Activated CD4-positive, alpha-beta T cell treated with anti-CD3 and anti-CD28 coated beads, Interleukin-2, amount 10 ng/mL, durations not matched to agents 7 days and 5 days (primary cell): ENCODE results near the gene DYNLRB2. TPM values are rescaled to one million over a fixed set of nuclear protein-coding genes. Genes with fewer than 3 reads are reported as not detected.

Source experiments
- CTCF ChIA-PET: fragments of 350-600 bp; sonication (Branson Sonifier 250); formaldehyde crosslinking; loops from one replicate; lab custom pipeline; 2021; ENCODE audit warnings: antibody characterized with exemption; lab: Charles Lee
- POLR2A ChIA-PET: fragments of 350-600 bp; sonication (Branson Sonifier 250); formaldehyde crosslinking; loops from one replicate; lab custom pipeline; 2021; ENCODE audit warnings: antibody characterized with exemption; lab: Charles Lee
- DNase-seq: peaks from one replicate; pipeline ENCODE4 v3.0.0-alpha.2; 2020
- H3K27ac Mint-ChIP-seq: one replicate; pipeline ENCODE4 v1.8.0; 2021; ENCODE audit warnings: mild to moderate bottlenecking, moderate library complexity, mixed read lengths
- H3K27me3 Mint-ChIP-seq: one replicate; pipeline ENCODE4 v1.8.0; 2021; ENCODE audit warnings: mixed read lengths
- H3K36me3 Mint-ChIP-seq: one replicate; pipeline ENCODE4 v1.8.0; 2021; ENCODE audit warnings: low read depth, mixed read lengths
- H3K4me1 Mint-ChIP-seq: one replicate; pipeline ENCODE4 v1.8.0; 2021; ENCODE audit warnings: mixed read lengths
- H3K4me3 Mint-ChIP-seq: one replicate; pipeline ENCODE4 v1.8.0; 2021; ENCODE audit warnings: mild to moderate bottlenecking, moderate library complexity, mixed read lengths
- H3K9me3 Mint-ChIP-seq: one replicate; pipeline ENCODE4 v1.8.0; 2021; ENCODE audit warnings: mixed read lengths
- total RNA-seq, 2 experiments: library from RNA; stranded (reverse); gene quantifications; one replicate each; pipeline ENCODE4 v1.2.3, GENCODE V29; 2021

Gene DYNLRB2
- total RNA-seq = under 1 TPM in 1 of 2 experiments, not detected in 1; 0.62 TPM

DNA sequence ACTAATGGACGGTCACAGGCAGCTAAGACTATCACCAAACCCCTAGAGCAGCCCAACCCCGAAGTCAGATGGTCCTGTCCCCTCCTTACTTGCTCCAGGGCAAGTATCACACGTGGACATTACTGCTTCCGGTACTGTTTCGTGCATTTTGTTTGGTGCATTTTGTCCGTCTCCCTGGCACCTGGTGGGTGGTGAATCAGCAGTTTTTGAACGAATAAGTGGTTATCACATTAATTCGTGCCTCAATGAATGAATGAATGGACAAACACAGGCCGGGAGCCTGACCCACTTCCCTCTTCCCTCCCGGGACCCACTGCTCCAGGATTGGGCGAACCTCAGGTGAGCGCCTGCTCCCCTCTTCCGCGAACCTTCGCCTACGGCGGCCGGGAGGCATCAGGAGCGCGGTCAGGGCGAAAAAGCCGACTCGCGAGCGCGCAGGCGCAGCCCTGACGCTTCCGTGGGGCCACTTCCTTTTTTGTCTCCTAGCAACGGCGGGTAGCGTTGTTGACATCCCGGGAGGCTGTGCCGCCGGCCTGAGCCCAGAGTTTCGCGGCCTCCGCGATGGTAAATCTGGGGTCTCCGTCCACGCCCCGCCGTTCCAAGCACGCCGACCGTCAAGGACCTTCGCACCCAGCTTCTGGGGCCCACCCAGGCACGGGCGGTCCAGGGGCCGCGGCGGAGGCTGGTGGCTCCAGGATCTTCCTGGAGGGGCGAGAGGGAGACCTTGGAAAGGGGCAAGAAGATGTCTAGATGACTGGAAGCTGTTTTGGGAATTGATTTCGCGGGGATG lies at the start of gene DYNLRB2:
DYNLRB2 (plus strand) TSS at position 478 of the 790 bp plus-strand sequence; CDS start at position 562, 84 bp downstream.
- Mint-ChIP-seq H3K9me3 (no peaks in the 10 kb centered on the region), H3K4me3 (peak within 1 kb of the TSS; percentile 90), H3K4me1 (peaks cover 34% of the 10 kb centered on the region), H3K36me3 (peaks cover 11% of the 10 kb centered on the region), H3K27ac (peak within 1 kb of the TSS; percentile 94), H3K27me3 (peaks cover 3% of the 10 kb centered on the region)
- DNase-seq = peak; percentile 94
- ChIA-PET CTCF (interaction anchor here (0.5 kb wide), 1 partner anchor 912 kb away, joined by 4 read pairs; no protein-coding TSS in a partner anchor), POLR2A (no interaction called here)

DNA sequence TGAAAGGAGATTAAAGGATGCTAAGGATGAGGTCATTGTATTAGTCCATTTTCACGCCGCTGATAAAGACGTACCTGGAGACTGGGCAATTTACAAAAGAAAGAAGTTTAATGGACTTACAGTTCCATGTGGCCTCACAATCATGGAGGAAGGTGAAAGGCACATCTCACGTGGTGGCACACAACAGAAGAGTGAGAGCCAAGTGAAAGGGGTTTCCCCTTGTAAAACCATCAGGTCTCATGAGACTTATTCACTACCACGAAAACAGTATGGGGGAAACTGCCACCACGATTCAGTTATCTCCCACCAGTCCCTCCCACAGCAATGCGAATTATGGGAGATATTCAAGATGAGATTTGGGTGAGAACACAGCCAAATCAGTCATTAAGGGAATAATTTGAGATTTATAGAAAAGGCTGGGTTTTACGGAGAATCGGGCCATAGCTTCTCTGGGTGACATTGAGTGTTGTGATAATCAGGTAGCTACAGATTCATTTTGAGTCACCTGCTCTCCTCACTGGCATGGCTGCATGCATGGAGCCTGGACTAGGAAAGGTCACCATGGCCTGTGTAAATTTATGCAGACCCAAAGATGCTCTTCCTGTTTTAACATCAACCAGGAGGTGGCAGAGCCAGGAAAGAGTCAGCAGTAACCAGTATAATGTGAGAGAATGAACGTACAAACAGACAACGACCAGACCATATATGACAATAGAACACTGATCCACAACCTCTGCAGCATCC lies 40.5 kb upstream of the DYNLRB2 start:
- Mint-ChIP-seq H3K4me3 (no peak overlapping the region), H3K9me3 (peaks cover 7% of the 10 kb centered on the region), H3K27ac (no peak overlapping the region), H3K36me3 (no peaks in the 10 kb centered on the region), H3K4me1 (peaks cover 3% of the 10 kb centered on the region), H3K27me3 (peaks cover 8% of the 10 kb centered on the region)
- ChIA-PET POLR2A (no interaction called here), CTCF (interaction anchor here (1.3 kb wide), 1 partner anchor 18 kb away, joined by 3 read pairs; no protein-coding TSS in a partner anchor)
- no peak for DNase-seq

DNA sequence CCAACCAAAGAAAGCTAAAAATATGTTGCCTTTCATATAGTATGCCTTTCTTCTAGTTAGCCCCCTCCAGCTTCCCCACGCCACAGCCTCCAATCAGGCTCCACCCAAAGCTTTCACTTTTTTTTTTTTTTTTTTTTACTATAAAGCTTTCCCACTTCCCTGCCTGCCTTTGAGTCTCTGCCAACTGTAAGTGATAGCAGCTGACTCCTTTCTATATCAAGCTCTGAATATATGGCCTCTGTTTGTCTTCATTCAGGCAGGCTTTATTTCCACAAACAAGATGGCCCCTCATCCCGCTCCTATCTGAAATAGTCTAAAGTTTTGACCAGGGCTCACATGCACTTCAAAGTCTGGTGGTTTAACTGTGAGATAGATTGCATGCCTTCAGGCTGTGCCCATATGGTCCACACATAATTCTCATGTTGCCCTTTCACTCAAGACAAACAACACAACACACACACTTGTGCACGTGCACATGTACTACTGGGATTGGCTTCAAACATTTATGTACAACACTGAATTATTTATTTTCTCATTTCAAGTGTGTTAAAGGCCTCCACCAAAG lies 39.8 kb upstream of the DYNLRB2 start:
- Mint-ChIP-seq H3K4me1 (peaks cover 3% of the 10 kb centered on the region), H3K27ac (no peak overlapping the region), H3K4me3 (no peak overlapping the region), H3K27me3 (peaks cover 8% of the 10 kb centered on the region), H3K9me3 (peaks cover 7% of the 10 kb centered on the region), H3K36me3 (no peaks in the 10 kb centered on the region)
- no peak for DNase-seq
- CTCF ChIA-PET = interaction anchor here (1.3 kb wide), 1 partner anchor 17 kb away, joined by 3 read pairs; no protein-coding TSS in a partner anchor
- POLR2A ChIA-PET = no interaction called here

DNA sequence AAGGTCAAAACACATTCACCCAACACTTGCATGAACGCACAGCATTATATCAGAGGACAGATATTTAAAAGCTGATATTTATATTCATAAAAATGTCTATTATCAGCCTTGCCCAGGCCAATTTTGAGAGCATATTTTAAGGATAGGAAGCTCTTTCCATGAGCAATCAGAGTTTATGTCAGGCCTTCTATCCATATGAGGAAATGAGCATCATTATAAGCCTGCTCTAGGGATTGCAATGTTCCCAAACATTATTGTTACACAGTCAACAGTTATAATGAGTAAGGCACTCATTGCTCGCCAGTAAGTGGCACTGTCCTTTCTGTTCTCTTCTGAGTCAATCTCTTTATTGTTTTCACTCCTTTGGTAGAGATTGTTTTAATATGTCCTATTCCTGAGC lies 37.7 kb upstream of the DYNLRB2 start:
- POLR2A ChIA-PET = no interaction called here

DNA sequence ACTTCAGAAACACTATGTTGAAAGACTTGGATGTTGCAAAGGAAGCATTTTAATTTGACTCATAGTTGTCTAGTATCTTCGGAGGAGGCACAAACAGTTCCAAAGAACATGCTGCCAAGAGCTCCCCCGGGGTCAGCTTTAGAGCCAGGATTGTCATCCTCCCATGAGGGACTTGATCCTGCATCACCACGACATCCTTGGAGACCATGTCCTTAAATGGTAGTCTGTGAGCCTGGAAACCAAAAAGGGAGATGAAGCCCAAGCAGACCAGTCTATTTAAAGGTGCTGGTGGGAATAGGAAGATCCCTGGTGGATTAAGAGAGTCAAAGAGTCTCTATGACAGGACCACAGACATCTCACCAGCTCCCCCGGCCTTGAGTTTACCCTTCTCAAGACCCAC lies 33.3 kb upstream of the DYNLRB2 start:
- ChIA-PET POLR2A (no interaction called here), CTCF (no interaction called here)
- no peak overlapping the region for H3K4me3 Mint-ChIP-seq
- no peak overlapping the region for H3K27ac Mint-ChIP-seq
- H3K27me3 Mint-ChIP-seq = peaks cover 10% of the 10 kb centered on the region
- H3K4me1 Mint-ChIP-seq = peaks cover 3% of the 10 kb centered on the region
- no peak for DNase-seq
- H3K36me3 Mint-ChIP-seq = no peaks in the 10 kb centered on the region
- H3K9me3 Mint-ChIP-seq = no peaks in the 10 kb centered on the region

More for the DNA sequence above, 37.7 kb upstream of the DYNLRB2 start:
- H3K4me1 Mint-ChIP-seq = peaks cover 3% of the 10 kb centered on the region
- H3K36me3 Mint-ChIP-seq = no peaks in the 10 kb centered on the region
- no peak overlapping the region for H3K4me3 Mint-ChIP-seq
- H3K27me3 Mint-ChIP-seq = peaks cover 2% of the 10 kb centered on the region
- DNase-seq = no peak
- CTCF ChIA-PET = no interaction called here
- H3K27ac Mint-ChIP-seq = no peak overlapping the region
- peaks cover 7% of the 10 kb centered on the region for H3K9me3 Mint-ChIP-seq

DNA sequence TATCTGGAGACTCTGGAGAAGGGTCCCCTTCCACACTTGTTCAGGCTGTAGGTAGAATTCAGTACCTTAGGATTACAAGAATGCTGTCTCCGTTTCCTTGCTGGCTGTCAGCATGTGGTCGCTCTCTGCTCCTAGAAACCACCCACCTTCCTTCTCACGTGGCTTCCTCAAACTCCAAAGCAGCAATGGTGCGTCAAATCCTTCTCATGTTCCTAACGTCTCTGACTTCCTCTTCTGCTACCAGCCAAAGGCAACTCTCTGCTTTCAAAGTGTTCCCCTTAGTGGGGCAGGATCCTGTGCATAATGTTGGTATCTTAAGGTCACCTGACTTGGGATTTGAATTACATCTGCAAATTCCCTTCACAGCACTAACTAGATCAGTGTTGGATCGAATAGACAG lies 30.9 kb upstream of the DYNLRB2 start:
- CTCF ChIA-PET = interaction anchor here (0.9 to 1.7 kb wide), 3 partner anchors 16 to 34 kb away, joined by 3 to 5 read pairs (median 3); no protein-coding TSS in a partner anchor

DNA sequence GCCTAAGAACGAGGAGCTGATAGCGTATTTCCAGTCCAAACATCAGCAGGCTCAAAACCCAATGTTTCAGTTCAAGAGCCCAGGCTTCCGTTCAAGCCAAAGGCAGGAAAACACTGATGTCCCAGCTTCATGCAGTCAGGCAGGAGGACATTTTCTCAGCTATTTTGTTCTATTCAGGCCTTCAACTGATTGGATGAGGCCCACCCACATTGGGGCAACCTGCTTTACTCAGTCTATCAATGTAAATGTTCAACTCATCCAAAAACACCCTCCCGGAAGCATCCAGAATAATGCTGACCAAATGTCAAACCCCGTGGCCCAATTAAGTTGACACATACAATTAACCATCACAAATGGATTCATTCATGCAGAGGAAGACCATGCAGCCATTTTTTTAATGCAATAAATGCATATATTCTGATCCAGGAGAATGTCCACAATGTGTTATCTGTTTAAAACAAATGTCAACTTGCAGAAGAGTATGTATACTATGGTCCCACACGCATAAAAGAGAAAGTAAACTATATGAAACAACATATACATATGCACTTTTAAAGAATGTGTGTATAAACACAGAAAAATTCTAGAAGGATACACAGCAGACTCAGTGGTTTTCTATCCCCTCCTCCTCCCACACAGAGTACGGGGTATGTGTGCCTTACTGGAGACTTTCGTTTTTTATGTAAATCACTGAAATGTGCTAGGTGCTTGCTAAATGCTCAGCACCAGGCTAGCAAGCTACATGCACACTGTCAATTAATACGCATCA lies 28.8 kb upstream of the DYNLRB2 start:
- Mint-ChIP-seq H3K27me3 (peaks cover 29% of the 10 kb centered on the region), H3K4me1 (peaks cover 3% of the 10 kb centered on the region), H3K27ac (no peak overlapping the region), H3K9me3 (no peaks in the 10 kb centered on the region), H3K36me3 (no peaks in the 10 kb centered on the region), H3K4me3 (no peak overlapping the region)
- POLR2A ChIA-PET = no interaction called here
- no peak for DNase-seq
- CTCF ChIA-PET = interaction anchor here (0.5 to 1.3 kb wide), 2 partner anchors 14 to 36 kb away, joined by 3 to 4 read pairs; no protein-coding TSS in a partner anchor

More for the DNA sequence above, 30.9 kb upstream of the DYNLRB2 start:
- H3K27me3 Mint-ChIP-seq = peaks cover 23% of the 10 kb centered on the region
- no peak overlapping the region for H3K4me3 Mint-ChIP-seq
- H3K36me3 Mint-ChIP-seq = no peaks in the 10 kb centered on the region
- POLR2A ChIA-PET = no interaction called here
- no peak overlapping the region for H3K27ac Mint-ChIP-seq
- H3K4me1 Mint-ChIP-seq = peaks cover 3% of the 10 kb centered on the region
- no peaks in the 10 kb centered on the region for H3K9me3 Mint-ChIP-seq
- DNase-seq = no peak

DNA sequence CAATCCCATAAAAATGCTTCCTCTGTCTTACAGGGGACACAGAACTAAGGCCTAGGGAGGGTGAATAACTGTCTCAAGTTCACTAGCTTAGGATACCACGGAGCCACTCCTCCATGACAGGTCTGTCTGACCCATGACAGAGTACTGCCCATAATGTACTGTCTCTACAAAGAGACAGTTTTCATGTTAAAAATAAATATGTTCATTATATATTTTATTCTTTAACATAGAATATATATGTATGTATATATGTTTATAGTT lies 28.3 kb upstream of the DYNLRB2 start:
- Mint-ChIP-seq H3K9me3 (no peaks in the 10 kb centered on the region), H3K27ac (no peak overlapping the region), H3K4me3 (no peak overlapping the region), H3K36me3 (no peaks in the 10 kb centered on the region), H3K27me3 (peaks cover 29% of the 10 kb centered on the region), H3K4me1 (peaks cover 3% of the 10 kb centered on the region)
- no peak for DNase-seq
- POLR2A ChIA-PET = no interaction called here
- CTCF ChIA-PET = interaction anchor here (1.3 kb wide), 1 partner anchor 13 kb away, joined by 3 read pairs; no protein-coding TSS in a partner anchor

DNA sequence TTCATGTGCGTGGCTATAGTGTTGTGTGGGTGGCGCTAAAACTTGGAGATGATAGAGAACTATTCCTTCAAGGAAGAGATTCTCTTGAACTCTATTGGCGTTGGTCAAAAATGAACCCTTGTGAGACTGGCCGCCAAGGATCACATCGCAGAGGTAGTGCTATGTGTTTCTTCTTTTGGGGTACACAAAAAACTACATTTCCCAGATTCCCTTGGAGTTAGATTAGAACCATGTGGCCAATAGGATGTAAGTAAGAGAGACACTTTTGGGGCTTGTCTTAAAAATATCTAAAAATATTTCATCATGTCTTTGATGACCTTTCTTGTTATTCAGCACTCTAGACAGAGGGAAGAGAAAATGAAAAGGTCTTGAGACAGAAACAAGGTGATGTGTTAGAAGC lies 25.4 kb upstream of the DYNLRB2 start:
- peaks cover 21% of the 10 kb centered on the region for H3K27me3 Mint-ChIP-seq

DNA sequence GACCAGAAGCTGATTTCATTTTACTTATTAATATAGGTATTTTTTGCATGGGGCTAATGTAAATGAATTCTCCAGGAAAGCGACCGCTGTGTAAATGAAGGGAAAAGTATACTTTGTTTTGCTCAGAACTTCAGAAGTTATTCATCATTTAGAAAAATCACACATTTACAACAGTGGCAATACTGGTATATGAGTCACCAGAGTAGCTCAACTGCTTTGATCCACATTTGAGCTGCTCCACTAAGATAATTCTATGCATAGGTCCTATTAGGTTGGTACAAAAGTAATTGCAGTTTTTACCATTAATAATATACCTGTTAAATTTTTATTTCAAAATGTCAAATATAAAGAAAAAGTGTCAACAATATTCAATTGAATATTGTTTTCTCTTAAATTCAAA lies 22.9 kb upstream of the DYNLRB2 start:
- peaks cover 17% of the 10 kb centered on the region for H3K4me1 Mint-ChIP-seq
- no peak for DNase-seq
- ChIA-PET POLR2A (no interaction called here), CTCF (interaction anchor here (0.7 to 1.1 kb wide), 2 partner anchors 9 to 17 kb away, joined by 3 read pairs; no protein-coding TSS in a partner anchor)
- H3K9me3 Mint-ChIP-seq = no peaks in the 10 kb centered on the region
- no peak overlapping the region for H3K27ac Mint-ChIP-seq
- H3K4me3 Mint-ChIP-seq = no peak overlapping the region
- peaks cover 23% of the 10 kb centered on the region for H3K27me3 Mint-ChIP-seq
- H3K36me3 Mint-ChIP-seq = no peaks in the 10 kb centered on the region

More for the DNA sequence above, 25.4 kb upstream of the DYNLRB2 start:
- H3K36me3 Mint-ChIP-seq = no peaks in the 10 kb centered on the region
- POLR2A ChIA-PET = no interaction called here
- CTCF ChIA-PET = interaction anchor here (4.1 kb wide), 1 partner anchor 12 kb away, joined by 17 read pairs; no protein-coding TSS in a partner anchor
- H3K27ac Mint-ChIP-seq = no peak overlapping the region
- peaks cover 17% of the 10 kb centered on the region for H3K4me1 Mint-ChIP-seq
- no peaks in the 10 kb centered on the region for H3K9me3 Mint-ChIP-seq
- no peak overlapping the region for H3K4me3 Mint-ChIP-seq
- no peak for DNase-seq

DNA sequence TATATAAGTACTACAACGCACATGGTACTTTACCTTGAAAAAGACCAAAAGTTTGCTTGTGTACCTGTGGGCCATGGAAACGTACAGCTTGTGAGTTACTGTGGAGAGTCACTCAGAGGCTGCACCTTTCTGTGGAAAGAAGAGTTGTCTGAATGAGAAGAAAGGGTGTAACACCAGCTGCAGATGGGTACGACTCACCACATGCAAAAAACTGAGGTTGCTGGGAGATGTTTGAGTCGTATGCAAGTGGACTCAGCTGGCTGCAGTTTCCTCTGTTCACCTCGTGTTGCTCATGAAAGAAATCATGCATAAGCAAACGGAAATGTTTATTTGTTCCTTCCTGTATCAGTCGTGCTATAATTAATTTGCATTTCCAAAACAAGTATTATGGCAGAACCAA lies 22.4 kb upstream of the DYNLRB2 start:
- ChIA-PET CTCF (interaction anchor here (0.7 to 1.6 kb wide), 3 partner anchors 8 to 18 kb away, joined by 3 read pairs; no protein-coding TSS in a partner anchor), POLR2A (no interaction called here)
- H3K4me1 Mint-ChIP-seq = peaks cover 17% of the 10 kb centered on the region
- DNase-seq = peak; percentile 59
- H3K27me3 Mint-ChIP-seq = peaks cover 22% of the 10 kb centered on the region
- no peaks in the 10 kb centered on the region for H3K9me3 Mint-ChIP-seq
- no peak overlapping the region for H3K4me3 Mint-ChIP-seq
- H3K36me3 Mint-ChIP-seq = no peaks in the 10 kb centered on the region
- peak overlapping the region; percentile 71 for H3K27ac Mint-ChIP-seq

DNA sequence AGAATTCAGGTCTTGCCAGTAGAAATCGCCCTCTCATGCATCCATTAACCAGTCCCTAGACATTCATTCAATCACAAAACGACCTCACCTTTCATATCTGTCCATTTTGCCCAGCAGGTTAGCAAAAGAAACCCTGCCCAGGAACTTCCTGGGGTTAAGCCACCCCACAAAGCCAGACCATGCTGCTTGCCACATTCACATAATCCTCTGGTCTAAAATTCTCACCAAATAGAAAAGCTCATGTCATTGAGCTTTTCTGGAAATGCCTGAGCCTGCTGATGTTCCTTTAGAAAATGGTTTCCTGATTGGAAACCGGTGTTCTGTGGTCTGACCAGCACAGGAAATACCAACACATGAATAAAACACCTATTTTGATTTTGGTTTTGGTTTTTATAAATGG lies 21.6 kb upstream of the DYNLRB2 start:
- peaks cover 17% of the 10 kb centered on the region for H3K27me3 Mint-ChIP-seq
- POLR2A ChIA-PET = interaction anchor here (0.6 kb wide), 1 partner anchor 1753 kb away, joined by 3 read pairs; no protein-coding TSS in a partner anchor
- CTCF ChIA-PET = interaction anchor here (1.6 kb wide), 1 partner anchor 8 kb away, joined by 3 read pairs; no protein-coding TSS in a partner anchor
- peaks cover 17% of the 10 kb centered on the region for H3K4me1 Mint-ChIP-seq
- no peak overlapping the region for H3K4me3 Mint-ChIP-seq
- no peaks in the 10 kb centered on the region for H3K9me3 Mint-ChIP-seq
- H3K36me3 Mint-ChIP-seq = no peaks in the 10 kb centered on the region
- no peak for DNase-seq
- peak overlapping the region; percentile 71 for H3K27ac Mint-ChIP-seq
